Panc1 (cell line): Measurements from ENCODE around the gene AKAP5. TPM values are rescaled to one million over a fixed set of nuclear protein-coding genes. Genes with fewer than 3 reads are reported as not detected.

Experiments
- ATAC-seq: fragments of 200-7000 bp; cut with Tn5 transposase; 2 replicates; pipeline ENCODE4 v1.9.1; 2020; ENCODE audit warnings: mild to moderate bottlenecking, moderate library complexity
- BruUV-seq: library from RNA; stranded (reverse); fragments of 400-500 nt; replicated peaks from 2 replicates; lab custom pipeline; 2021; lab: Mats Ljungman, UMichigan
- CTCF ChIA-PET: fragments of 300-600 bp; sonication (Branson Sonifier 250); formaldehyde crosslinking; loops from one replicate; lab custom pipeline; 2022; ENCODE audit warnings: antibody characterized with exemption; lab: Charles Lee
- POLR2A ChIA-PET: fragments of 300-600 bp; sonication (Branson Sonifier 250); formaldehyde crosslinking; loops from one replicate; lab custom pipeline; 2022; ENCODE audit warnings: antibody characterized with exemption; lab: Charles Lee
- DNase-seq: peaks from one replicate; pipeline ENCODE4 v3.0.0-alpha.2; 2010; ENCODE audit warnings: low read depth, low spot score
- H3K27ac ChIP-seq: 2 replicates; pipeline ENCODE4 v1.5.1; 2011; ENCODE audit warnings: mild to moderate bottlenecking, low read length, inconsistent platforms
- H3K27me3 ChIP-seq: fragments of 200-500 bp; sonication (Bioruptor generic); 2 replicates; pipeline ENCODE4 v1.6.0; 2014; ENCODE audit warnings: low read length, inconsistent platforms; ENCODE audit not compliant: control insufficient read depth, insufficient read depth
- H3K36me3 ChIP-seq: fragments of 200-500 bp; sonication (Bioruptor generic); 2 replicates; pipeline ENCODE4 v1.5.1; 2014; ENCODE audit warnings: inconsistent platforms, mild to moderate bottlenecking, low read length, moderate library complexity; ENCODE audit not compliant: control insufficient read depth, insufficient read depth
- H3K4me1 ChIP-seq: 2 replicates; pipeline ENCODE4 v1.5.1; 2011; ENCODE audit warnings: inconsistent platforms, mild to moderate bottlenecking, low read length, moderate library complexity; ENCODE audit not compliant: control insufficient read depth, insufficient read depth
- H3K4me3 ChIP-seq, 2 experiments: 2 replicates each; pipeline ENCODE4 v1.5.1; 2011 to 2012; ENCODE audit warnings: low read depth in 2 of 2, low read length in 2 of 2, mild to moderate bottlenecking in 2 of 2, inconsistent platforms in 1 of 2, moderate library complexity in 1 of 2
- H3K9me3 ChIP-seq: fragments of 200-500 bp; sonication (Bioruptor generic); 2 replicates; pipeline ENCODE4 v1.5.1; 2014; ENCODE audit warnings: low read depth, mild to moderate bottlenecking, inconsistent platforms, low read length, moderate library complexity; ENCODE audit not compliant: control insufficient read depth, insufficient read depth
- CTCF ChIP-seq: fragments of 450-650 bp; IDR thresholded peaks from 2 replicates; pipeline ENCODE4 v1.5.1; 2017; ENCODE audit warnings: mild to moderate bottlenecking
- POLR2AphosphoS5 ChIP-seq: IDR thresholded peaks from 2 replicates; pipeline ENCODE4 v1.6.1; 2012; ENCODE audit warnings: mild to moderate bottlenecking, low read depth, low read length, moderate library complexity
- SIN3A ChIP-seq: IDR thresholded peaks from 2 replicates; pipeline ENCODE4 v1.6.1; 2012; ENCODE audit warnings: low read depth, mild to moderate bottlenecking, low read length, moderate library complexity, borderline replicate concordance; ENCODE audit not compliant: insufficient read depth
- TCF7L2 ChIP-seq: IDR thresholded peaks from 2 replicates; pipeline ENCODE4 v1.6.1; 2011; ENCODE audit warnings: mild to moderate bottlenecking, low read depth, low read length, inconsistent platforms
- in situ Hi-C: cut with HindIII; loops from 2 replicates; pipeline ENCODE4 v1.10.0; 2016; ENCODE audit warnings: low sequenced_read_pairs, low pct_unique_long_range_greater_than_20kb
- intact Hi-C: fragments of 100-400 bp; cut with micrococcal nuclease; formaldehyde crosslinking; loops from one replicate; pipeline ENCODE4 v1.10.0; 2022; ENCODE audit not compliant: unreplicated experiment
- total RNA-seq: library from RNA; stranded (reverse); gene quantifications from one replicate; pipeline ENCODE4 v1.2.1, GENCODE V29; 2021; ENCODE audit not compliant: unreplicated experiment
- TF ChIP-seq, protein P1 (sequence below), 2 experiments: IDR thresholded peaks; 2 replicates each; pipeline ENCODE4 v1.6.1; 2011 to 2012; ENCODE audit warnings: low read depth in 2 of 2, control low read depth in 1 of 2, low read length in 1 of 2, mild to moderate bottlenecking in 1 of 2, moderate library complexity in 1 of 2; ENCODE audit not compliant: insufficient read depth in 1 of 2

The AKAP5 gene
- total RNA-seq, 1 experiment from 2014 or later, result 0.64 TPM

GRCh38 chr14:64440494-64440893 is 24.8 kb upstream of the AKAP5 start:
- Histone ChIP-seq H3K27ac (no peak overlapping the region), H3K4me1 (no peaks in the 10 kb centered on the region), H3K4me3 (no peak overlapping the region), H3K36me3 (peaks cover 38% of the 10 kb centered on the region), H3K9me3 (no peaks in the 10 kb centered on the region), H3K27me3 (no peaks in the 10 kb centered on the region)
- ChIA-PET POLR2A (no interaction called here), CTCF (no interaction called here)
- TF ChIP-seq CTCF (no peak), TCF7L2 (no peak), SIN3A (no peak), POLR2AphosphoS5 (no peak)
- TF ChIP-seq, protein P1, sequence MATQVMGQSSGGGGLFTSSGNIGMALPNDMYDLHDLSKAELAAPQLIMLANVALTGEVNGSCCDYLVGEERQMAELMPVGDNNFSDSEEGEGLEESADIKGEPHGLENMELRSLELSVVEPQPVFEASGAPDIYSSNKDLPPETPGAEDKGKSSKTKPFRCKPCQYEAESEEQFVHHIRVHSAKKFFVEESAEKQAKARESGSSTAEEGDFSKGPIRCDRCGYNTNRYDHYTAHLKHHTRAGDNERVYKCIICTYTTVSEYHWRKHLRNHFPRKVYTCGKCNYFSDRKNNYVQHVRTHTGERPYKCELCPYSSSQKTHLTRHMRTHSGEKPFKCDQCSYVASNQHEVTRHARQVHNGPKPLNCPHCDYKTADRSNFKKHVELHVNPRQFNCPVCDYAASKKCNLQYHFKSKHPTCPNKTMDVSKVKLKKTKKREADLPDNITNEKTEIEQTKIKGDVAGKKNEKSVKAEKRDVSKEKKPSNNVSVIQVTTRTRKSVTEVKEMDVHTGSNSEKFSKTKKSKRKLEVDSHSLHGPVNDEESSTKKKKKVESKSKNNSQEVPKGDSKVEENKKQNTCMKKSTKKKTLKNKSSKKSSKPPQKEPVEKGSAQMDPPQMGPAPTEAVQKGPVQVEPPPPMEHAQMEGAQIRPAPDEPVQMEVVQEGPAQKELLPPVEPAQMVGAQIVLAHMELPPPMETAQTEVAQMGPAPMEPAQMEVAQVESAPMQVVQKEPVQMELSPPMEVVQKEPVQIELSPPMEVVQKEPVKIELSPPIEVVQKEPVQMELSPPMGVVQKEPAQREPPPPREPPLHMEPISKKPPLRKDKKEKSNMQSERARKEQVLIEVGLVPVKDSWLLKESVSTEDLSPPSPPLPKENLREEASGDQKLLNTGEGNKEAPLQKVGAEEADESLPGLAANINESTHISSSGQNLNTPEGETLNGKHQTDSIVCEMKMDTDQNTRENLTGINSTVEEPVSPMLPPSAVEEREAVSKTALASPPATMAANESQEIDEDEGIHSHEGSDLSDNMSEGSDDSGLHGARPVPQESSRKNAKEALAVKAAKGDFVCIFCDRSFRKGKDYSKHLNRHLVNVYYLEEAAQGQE (IDR thresholded peaks at IDR 0.05; ENCODE audit: insufficient read depth in 1 of 2, low read depth in 2 of 2, low read length in 1 of 2), result no peak
- in situ Hi-C loops (no loop called here), intact Hi-C loops (no loop called here)
- ATAC-seq, result no peak
- BruUV-seq, result no TSS peak
- DNase-seq, result no peak

DNA sequence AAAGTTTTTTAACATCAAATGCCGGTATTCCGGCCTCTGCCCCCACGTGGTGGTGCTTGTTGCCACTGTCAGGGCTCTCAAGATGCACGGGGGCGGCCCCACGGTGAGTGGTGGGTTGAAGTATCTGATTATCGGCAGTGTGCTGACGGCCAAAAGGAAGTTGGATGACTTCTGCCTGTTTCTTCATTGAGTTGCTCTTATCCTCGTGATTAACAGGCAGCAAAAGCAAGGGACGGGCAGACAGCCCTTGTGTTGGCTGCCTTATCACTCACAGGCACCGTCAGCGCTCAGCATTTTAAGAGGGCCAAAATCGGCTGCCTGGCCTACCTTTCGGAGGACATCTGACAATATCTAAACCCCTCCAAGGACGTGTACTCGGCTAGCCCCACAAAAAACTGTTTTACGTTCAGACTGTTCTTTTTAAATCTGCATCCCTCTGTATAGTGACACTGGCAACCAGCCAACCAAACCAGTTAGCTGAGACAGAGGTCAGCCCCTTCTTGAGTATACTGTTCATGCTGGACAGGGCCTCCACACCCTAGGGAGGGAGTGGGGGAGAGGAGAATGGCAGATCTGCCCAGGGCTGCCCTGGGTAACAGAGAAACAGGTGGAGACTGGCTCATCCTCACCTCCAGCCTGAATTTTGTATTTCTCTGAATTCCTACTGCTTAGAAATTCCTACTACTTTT is 22.9 kb upstream of the AKAP5 start:
- DNase-seq (no peak), ATAC-seq (no peak; the same call in 1 of the 2 replicates)
- in situ Hi-C loops (no loop called here), intact Hi-C loops (no loop called here)
- ChIA-PET CTCF (interaction anchor here (0.7 kb wide), 1 partner anchor 11 kb away, joined by 5 read pairs; no protein-coding TSS in a partner anchor), POLR2A (interaction anchor here (0.6 kb wide), 1 partner anchor 21 kb away, joined by 4 read pairs; no protein-coding TSS in a partner anchor)
- H3K9me3 ChIP-seq, result no peaks in the 10 kb centered on the region
- H3K36me3 ChIP-seq, result peaks cover 24% of the 10 kb centered on the region
- H3K27me3 ChIP-seq, result no peaks in the 10 kb centered on the region
- H3K4me3 ChIP-seq, result no peak overlapping the region
- no peak overlapping the region for H3K27ac ChIP-seq
- BruUV-seq, result no TSS peak
- no peaks in the 10 kb centered on the region for H3K4me1 ChIP-seq
- TF ChIP-seq TCF7L2 (no peak), CTCF (no peak)
